Coronary artery (tissue), 2 donors: ENCODE measurements around the gene AIF1.

ENCODE experiments used
- DNase-seq: peaks from one replicate; pipeline ENCODE4 v3.0.0-alpha.2; 2017; ENCODE audit warnings: low spot score
- H3K27ac ChIP-seq, 2 donors: fragments of 200-600 bp; sonication (generic); one replicate each; pipeline ENCODE4 v1.5.1; 2016 to 2019
- H3K4me3 ChIP-seq: fragments of 200-600 bp; sonication (generic); 2 replicates; pipeline ENCODE4 v1.5.1; 2016; ENCODE audit warnings: mild to moderate bottlenecking, moderate library complexity
- CTCF ChIP-seq: fragments of 200-600 bp; sonication (generic); IDR thresholded peaks from one replicate; pipeline ENCODE4 v1.5.1; 2019; ENCODE audit warnings: antibody characterized with exemption

Gene AIF1

DNA sequence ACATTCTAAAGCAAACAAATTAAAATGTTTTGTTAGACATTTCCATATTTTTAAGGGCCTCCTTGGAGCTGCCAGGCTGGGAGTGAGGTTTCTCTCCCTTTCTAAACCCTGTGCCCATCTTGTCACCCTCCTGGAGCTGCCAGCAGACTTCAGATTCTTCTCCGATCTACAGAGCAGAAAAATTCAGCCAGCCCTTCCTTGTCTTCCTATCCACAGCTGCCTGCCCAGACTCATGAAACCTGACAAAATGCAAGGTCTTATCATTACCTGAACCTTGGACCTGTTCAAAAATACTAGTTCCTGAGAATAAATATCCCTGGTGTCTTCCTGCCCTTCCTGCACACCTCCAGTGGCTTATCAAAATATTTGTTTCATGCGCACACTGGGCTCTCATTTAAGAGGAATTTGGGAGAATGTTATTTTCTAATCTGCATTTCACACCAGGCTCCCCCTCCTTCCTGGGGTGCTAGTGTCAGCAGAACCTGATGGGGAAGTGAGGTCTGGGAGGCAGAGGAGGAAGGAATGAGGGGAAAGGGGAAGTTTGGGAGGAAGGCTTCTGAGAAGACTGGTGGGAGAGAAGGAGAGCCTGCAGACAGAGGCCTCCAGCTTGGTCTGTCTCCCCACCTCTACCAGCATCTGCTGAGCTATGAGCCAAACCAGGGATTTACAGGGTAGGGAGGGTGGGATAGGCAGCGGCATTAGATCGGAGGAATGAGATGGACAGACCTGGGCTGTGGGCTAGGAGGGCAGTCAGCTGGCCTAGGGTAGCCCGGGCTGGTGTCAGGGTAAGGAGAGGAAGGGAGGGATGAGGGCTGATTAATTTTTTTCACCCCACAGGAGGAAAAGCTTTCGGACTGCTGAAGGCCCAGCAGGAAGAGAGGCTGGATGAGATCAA, at the start of gene AIF1:
Gene AIF1 (plus strand): TSS at position 551 of the 895 bp plus-strand sequence. CDS start 96 bp downstream, at position 647.
- Histone ChIP-seq H3K4me3 (peak within 1 kb of the TSS; percentile 54), H3K27ac (peak within 1 kb of the TSS in 1 of 2 donors; percentile 74)
- no peak for DNase-seq
- no peak for TF ChIP-seq CTCF

GRCh38 chr6:31567531-31568370, 47.3 kb upstream of the AIF1 start:
- no peak overlapping the region for H3K4me3 ChIP-seq
- no peak overlapping the region for H3K27ac ChIP-seq
- no peak for DNase-seq
- no peak for TF ChIP-seq CTCF

DNA sequence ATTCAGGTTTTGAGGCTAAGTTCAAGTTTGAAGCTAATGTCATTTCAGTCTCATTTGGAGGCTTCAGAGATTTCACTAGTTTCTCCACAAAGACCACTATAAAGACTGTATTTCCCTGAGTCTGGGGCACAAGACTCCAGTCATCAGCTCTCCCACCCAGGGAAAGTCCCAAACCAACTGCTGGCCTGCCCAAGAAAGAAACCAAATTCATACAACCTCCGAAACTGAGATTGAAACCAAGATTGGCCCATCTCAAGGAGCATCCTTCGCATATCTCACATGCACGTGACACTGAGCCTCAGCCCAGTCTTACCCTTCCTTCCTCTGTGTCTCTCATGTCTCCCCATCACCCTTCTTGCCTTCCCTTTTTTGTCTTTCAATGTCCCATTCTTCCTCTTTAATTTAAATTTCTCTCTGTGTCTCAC, 46.5 kb upstream of the AIF1 start:
- no peak for DNase-seq
- Histone ChIP-seq H3K27ac (no peak overlapping the region), H3K4me3 (no peak overlapping the region)
- no peak for TF ChIP-seq CTCF

DNA sequence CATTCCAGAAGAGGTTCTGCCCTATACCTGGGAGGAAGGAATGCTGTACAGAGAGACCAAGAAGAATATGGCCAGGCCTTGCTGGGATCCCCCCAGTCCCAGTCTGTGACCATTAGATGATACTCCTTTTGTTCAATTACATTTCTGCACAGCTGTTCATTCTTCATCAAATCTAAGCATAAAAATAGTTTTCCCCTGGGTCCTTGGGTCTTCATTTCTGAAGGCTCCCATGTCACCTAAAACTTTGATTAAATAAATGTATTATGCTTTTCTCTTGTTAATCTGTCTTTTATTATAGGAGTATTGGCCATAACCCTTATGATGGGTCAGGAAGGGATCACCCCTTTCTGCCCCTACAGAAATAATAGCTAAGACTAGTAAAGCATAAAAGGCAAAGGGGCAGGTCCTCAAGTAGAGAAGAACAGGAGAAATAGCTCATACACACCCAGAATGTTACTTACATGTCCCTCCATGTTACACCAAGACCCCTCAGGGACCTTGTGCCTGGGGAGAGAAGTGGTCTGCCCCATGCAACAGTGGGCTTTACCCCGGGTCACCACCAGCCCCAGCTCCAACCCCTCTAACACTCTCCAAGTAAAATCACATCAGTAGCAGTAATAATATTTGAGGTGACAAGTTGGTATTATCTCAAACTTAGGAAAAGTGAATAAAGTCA, 45.0 kb upstream of the AIF1 start:
- no peak for TF ChIP-seq CTCF
- Histone ChIP-seq H3K4me3 (no peak overlapping the region), H3K27ac (no peak overlapping the region)
- no peak for DNase-seq

GRCh38 chr6:31572041-31572911, 42.8 kb upstream of the AIF1 start, which contains the start of gene LTA:
TSS of gene LTA (plus strand) at chr6:31572289. CDS start at chr6:31572743, 454 bp downstream.
- H3K27ac ChIP-seq, result no peak within 1 kb of the TSS
- DNase-seq, result no peak
- no peak within 1 kb of the TSS for H3K4me3 ChIP-seq
- TF ChIP-seq CTCF, result no peak
